ENCODE data around the gene RPTOR. TPM values are rescaled to one million over a fixed set of nuclear protein-coding genes. Genes with fewer than 3 reads are reported as not detected.
A peak's percentile ranks its signal among the peaks of the same experiment; 100 is the strongest.

RPTOR gene
- total and polyA plus RNA-seq, 4 experiments from 2014 or later, result 2.4 to 51.8 (median 29.6) TPM

- Mint-ChIP-seq H3K36me3 (peaks cover 0 to 5% of the 10 kb centered on the region in 2 donors), H3K9me3 (no peaks in the 10 kb centered on the region), H3K4me1 (peaks cover 0 to 6% (median 2%) of the 10 kb centered on the region in 4 donors), H3K4me3 (peak overlapping the region in 1 of 8 donors; percentile 36), H3K27me3 (peaks cover 0 to 2% of the 10 kb centered on the region in 2 donors), H3K27ac (peak overlapping the region in 3 of 7 donors; percentile 15 to 87 (median 37))
- peak in 4 of 5 donors; percentile 26 to 43 (median 30) for DNase-seq
- intact Hi-C loops (cut with micrococcal nuclease), result loop anchor here (1.0 to 2.0 kb wide), 2 partner anchors 103 to 543 kb away; no protein-coding TSS in a partner anchor
- Histone ChIP-seq H3K9me3 (ENCODE audit: control insufficient read depth in 1 of 2, low read length in 2 of 2) (no peaks in the 10 kb centered on the region), H3K36me3 (ENCODE audit: insufficient read depth, low read length) (no peaks in the 10 kb centered on the region), H3K4me3 (ENCODE audit: low read length in 2 of 2) (no peak overlapping the region), H3K27me3 (ENCODE audit: insufficient read depth, low read length) (no peaks in the 10 kb centered on the region), H3K4me1 (ENCODE audit: insufficient read depth, low read length) (peaks cover 16% of the 10 kb centered on the region), H3K27ac (ENCODE audit: low read depth, low read length) (no peak overlapping the region)
- ChIA-PET CTCF (ENCODE audit: partially characterized antibody) (interaction anchor here (0.6 to 1.9 kb wide), 9 partner anchors 8 to 543 kb away, joined by 3 to 20 read pairs (median 3); no protein-coding TSS in a partner anchor), POLR2A (ENCODE audit: partially characterized antibody) (interaction anchor here (1.2 kb wide), 1 partner anchor 543 kb away, joined by 3 read pairs; no protein-coding TSS in a partner anchor)
Measured at GRCh38 chr17:80970044-80970761, 425.6 kb downstream of the RPTOR start.

DNA sequence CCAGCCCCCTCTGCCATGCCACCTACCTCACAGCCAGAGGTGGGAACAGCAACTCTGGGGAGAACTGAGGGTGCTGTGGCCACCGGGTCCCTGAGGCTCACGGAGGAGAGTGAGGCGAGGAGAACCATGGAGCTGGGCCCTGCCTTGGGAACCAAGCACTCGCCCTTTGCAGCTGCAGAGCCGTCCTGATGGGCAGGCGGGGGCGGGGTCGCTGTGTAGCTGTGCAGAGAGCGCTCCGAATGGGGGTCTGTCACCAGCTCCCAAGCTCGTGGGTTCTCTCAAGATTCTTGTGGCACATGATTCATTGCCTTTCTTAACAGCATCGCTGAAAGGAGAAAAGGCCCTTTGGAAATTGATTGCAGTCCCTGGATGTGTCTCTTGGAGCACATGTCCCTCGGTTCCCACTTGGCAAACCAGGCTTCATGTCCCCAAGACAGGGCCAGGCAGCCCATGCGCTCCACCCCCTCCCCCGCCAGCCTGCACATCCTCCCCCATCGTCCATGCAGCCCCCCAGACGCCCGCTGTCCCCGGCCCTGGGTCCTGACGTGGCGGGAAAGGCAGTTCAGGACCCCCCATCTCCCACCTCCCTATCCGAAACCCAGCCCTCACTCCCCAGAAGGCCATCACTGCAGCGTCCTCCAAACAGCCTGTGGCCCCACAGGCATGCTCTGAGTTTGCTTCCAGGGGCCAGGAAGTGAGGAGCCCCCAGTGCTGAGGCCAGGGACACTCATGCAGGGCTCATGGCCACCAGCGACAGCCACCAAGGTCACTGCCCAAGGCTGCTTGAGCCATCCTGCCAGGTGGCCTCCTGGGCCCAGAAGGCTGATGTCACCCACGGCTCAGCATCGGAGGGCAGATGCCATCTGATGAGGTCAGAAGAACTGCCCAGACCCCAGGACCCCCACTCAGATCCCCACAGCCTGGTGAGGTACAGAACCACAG, 426.4 kb downstream of the RPTOR start:
- Histone ChIP-seq H3K36me3 (ENCODE audit: insufficient read depth, low read length) (no peaks in the 10 kb centered on the region), H3K9me3 (ENCODE audit: control insufficient read depth in 1 of 2, low read length in 2 of 2) (no peaks in the 10 kb centered on the region), H3K4me1 (ENCODE audit: insufficient read depth, low read length) (peaks cover 16% of the 10 kb centered on the region), H3K27ac (ENCODE audit: low read depth, low read length) (no peak overlapping the region), H3K4me3 (ENCODE audit: low read length in 2 of 2) (no peak overlapping the region), H3K27me3 (ENCODE audit: insufficient read depth, low read length) (no peaks in the 10 kb centered on the region)
- ChIA-PET POLR2A (ENCODE audit: partially characterized antibody) (interaction anchor here (1.2 kb wide), 1 partner anchor 543 kb away, joined by 3 read pairs; no protein-coding TSS in a partner anchor), CTCF (ENCODE audit: partially characterized antibody) (interaction anchor here (0.7 to 1.9 kb wide), 5 partner anchors 8 to 544 kb away, joined by 3 to 20 read pairs (median 6); no protein-coding TSS in a partner anchor)
- Mint-ChIP-seq H3K4me1 (peaks cover 0 to 6% (median 2%) of the 10 kb centered on the region in 4 donors), H3K9me3 (no peaks in the 10 kb centered on the region), H3K4me3 (no peak overlapping the region), H3K27me3 (peaks cover 0 to 4% of the 10 kb centered on the region in 2 donors), H3K27ac (no peak overlapping the region), H3K36me3 (peaks cover 0 to under 1% of the 10 kb centered on the region in 2 donors)
- intact Hi-C loops (cut with micrococcal nuclease), result loop anchor here (1.0 to 2.0 kb wide), 2 partner anchors 104 to 544 kb away; no protein-coding TSS in a partner anchor
- no peak for DNase-seq

DNA sequence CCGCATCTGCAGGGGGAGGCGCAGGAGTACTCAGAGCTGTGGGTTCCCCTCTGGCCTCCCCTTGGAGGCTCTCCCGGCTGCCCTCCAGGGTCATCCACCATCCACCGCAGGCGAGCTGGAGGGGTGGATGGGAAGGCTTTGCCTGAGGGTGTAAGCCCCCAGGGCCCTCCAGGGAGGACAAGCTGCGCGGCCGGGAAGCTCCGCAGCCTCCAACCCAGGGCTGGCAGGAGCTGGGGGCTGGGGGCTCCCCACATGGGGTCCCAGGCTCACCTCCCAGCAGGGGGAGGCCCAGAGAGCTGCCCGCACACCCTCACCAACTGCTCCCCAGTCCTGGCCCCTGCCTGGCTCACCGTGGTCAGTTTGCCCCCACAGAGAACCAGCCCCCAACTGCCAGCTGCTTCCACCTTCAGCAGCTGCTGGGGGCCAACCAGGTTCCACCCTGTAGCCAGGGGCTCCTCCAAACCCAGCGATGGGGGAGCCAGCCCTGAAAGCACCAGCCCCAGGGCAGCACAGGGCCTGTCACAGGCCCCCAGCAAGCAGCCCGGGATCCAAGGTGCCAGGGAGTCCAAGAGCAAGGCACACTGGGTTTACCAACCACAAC, 427.2 kb downstream of the RPTOR start:
- POLR2A ChIA-PET (ENCODE audit: partially characterized antibody), result no interaction called here
- Mint-ChIP-seq H3K27me3 (peaks cover 0 to 4% of the 10 kb centered on the region in 2 donors), H3K4me3 (no peak overlapping the region), H3K9me3 (no peaks in the 10 kb centered on the region), H3K27ac (no peak overlapping the region), H3K4me1 (peaks cover 0 to 6% (median 2%) of the 10 kb centered on the region in 4 donors), H3K36me3 (no peaks in the 10 kb centered on the region)
- intact Hi-C loops (cut with micrococcal nuclease), result loop anchor here (2.0 kb wide), 1 partner anchor 105 kb away; no protein-coding TSS in a partner anchor
- CTCF ChIA-PET (ENCODE audit: partially characterized antibody), result interaction anchor here (1.9 kb wide), 1 partner anchor 544 kb away, joined by 8 read pairs; no protein-coding TSS in a partner anchor
- Histone ChIP-seq H3K27ac (ENCODE audit: low read depth, low read length) (no peak overlapping the region), H3K9me3 (ENCODE audit: control insufficient read depth in 1 of 2, low read length in 2 of 2) (no peaks in the 10 kb centered on the region), H3K4me1 (ENCODE audit: insufficient read depth, low read length) (peaks cover 16% of the 10 kb centered on the region), H3K27me3 (ENCODE audit: insufficient read depth, low read length) (no peaks in the 10 kb centered on the region), H3K36me3 (ENCODE audit: insufficient read depth, low read length) (no peaks in the 10 kb centered on the region), H3K4me3 (ENCODE audit: low read length in 2 of 2) (no peak overlapping the region)
- DNase-seq, result no peak

DNA sequence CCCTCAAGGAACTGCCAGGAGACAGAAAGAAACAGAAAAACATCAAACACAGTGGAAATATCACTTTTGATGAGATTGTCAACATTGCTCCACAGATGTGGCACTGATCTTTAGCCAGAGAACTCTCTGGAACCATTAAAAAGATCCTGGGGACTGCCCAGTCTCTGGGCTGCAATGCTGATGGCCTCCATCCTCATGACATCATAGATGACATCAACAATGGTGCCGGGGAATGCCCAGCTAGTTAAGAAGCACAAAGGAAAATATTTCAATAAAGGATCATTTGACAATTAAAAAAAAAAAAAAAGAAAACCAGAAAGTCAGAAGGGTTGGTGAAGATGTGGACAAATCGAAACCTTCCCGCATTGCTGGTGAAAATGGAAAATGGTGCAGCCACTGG, 432.1 kb downstream of the RPTOR start:
- H3K27me3 ChIP-seq (ENCODE audit: insufficient read depth, low read length), result no peaks in the 10 kb centered on the region
- H3K27ac ChIP-seq (ENCODE audit: low read depth, low read length), result no peak overlapping the region
- DNase-seq, result no peak
- Mint-ChIP-seq H3K9me3 (no peaks in the 10 kb centered on the region), H3K36me3 (no peaks in the 10 kb centered on the region), H3K27ac (no peak overlapping the region), H3K27me3 (peaks cover 8 to 14% of the 10 kb centered on the region in 2 donors), H3K4me1 (peaks cover 0 to 11% (median 7%) of the 10 kb centered on the region in 4 donors), H3K4me3 (no peak overlapping the region)
- POLR2A ChIA-PET (ENCODE audit: partially characterized antibody), result no interaction called here
- intact Hi-C loops (cut with micrococcal nuclease), result no loop called here
- H3K4me3 ChIP-seq (ENCODE audit: low read length in 2 of 2), result no peak overlapping the region
- no peaks in the 10 kb centered on the region for H3K9me3 ChIP-seq (ENCODE audit: control insufficient read depth in 1 of 2, low read length in 2 of 2)
- CTCF ChIA-PET (ENCODE audit: partially characterized antibody), result interaction anchor here (1.1 kb wide), 1 partner anchor 550 kb away, joined by 4 read pairs; no protein-coding TSS in a partner anchor
- no peaks in the 10 kb centered on the region for H3K36me3 ChIP-seq (ENCODE audit: insufficient read depth, low read length)
- H3K4me1 ChIP-seq (ENCODE audit: insufficient read depth, low read length), result peaks cover 7% of the 10 kb centered on the region

GRCh38 chr17:80977172-80977571, 432.5 kb downstream of the RPTOR start:
- H3K9me3 ChIP-seq (ENCODE audit: control insufficient read depth in 1 of 2, low read length in 2 of 2), result no peaks in the 10 kb centered on the region
- Mint-ChIP-seq H3K9me3 (no peaks in the 10 kb centered on the region), H3K27me3 (peaks cover 8 to 14% of the 10 kb centered on the region in 2 donors), H3K27ac (no peak overlapping the region), H3K4me1 (peaks cover 0 to 14% (median 7%) of the 10 kb centered on the region in 4 donors), H3K36me3 (no peaks in the 10 kb centered on the region), H3K4me3 (no peak overlapping the region)
- ChIA-PET POLR2A (ENCODE audit: partially characterized antibody) (no interaction called here), CTCF (ENCODE audit: partially characterized antibody) (interaction anchor here (1.1 to 2.4 kb wide), 2 partner anchors 550 kb away, joined by 4 to 10 read pairs; no protein-coding TSS in a partner anchor)
- H3K27me3 ChIP-seq (ENCODE audit: insufficient read depth, low read length), result no peaks in the 10 kb centered on the region
- no peak overlapping the region for H3K27ac ChIP-seq (ENCODE audit: low read depth, low read length)
- H3K36me3 ChIP-seq (ENCODE audit: insufficient read depth, low read length), result no peaks in the 10 kb centered on the region
- H3K4me1 ChIP-seq (ENCODE audit: insufficient read depth, low read length), result peaks cover 7% of the 10 kb centered on the region
- intact Hi-C loops (cut with micrococcal nuclease), result no loop called here
- no peak for DNase-seq
- H3K4me3 ChIP-seq (ENCODE audit: low read length in 2 of 2), result no peak overlapping the region

DNA sequence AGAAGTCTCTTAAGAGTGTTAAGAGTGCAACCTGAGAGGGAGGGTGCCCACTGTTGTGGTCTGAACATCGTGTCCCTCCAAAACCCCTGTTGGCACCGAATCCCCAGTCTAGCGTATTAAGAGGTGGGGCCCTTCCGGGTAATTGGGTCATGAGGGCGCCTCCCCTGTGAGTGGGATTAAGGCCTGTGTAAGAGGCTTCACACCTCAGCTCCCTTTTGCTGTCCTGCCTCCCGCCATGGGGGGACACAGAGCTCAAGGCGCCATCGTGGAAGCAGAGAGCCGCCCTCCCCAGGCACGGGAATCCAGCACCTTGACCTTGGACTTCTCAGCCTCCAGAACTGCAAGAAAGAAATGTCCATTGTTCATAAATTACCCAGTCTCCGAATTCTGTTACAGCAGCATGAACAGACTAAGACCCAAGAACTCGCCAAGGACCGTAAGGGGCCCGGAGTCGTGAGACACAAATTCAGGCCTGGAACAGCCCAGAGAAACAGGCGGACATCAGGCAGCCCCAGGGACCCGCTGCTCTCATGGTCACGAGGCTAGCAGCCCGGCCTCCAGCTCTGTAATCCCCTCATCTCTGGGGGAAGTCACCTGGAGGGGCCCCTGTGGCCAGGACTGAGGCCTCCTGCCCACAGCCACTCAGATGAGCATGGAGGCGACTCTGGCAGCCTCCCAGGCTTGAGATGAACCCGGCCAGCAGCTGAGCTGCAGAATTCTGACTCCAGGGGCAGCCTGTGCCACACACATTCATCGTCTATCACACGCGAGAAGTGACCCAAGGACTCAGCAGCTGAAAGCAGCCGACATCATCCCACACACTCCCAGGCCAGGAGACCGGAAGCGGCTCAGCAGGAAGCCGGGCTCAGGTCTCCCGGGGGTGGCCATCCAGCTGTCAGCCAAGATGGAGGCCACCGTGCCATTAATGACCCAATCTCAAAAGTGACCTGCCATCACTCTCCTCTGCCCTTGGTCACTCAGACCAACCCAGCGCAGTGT, 434.2 kb downstream of the RPTOR start:
- H3K9me3 ChIP-seq (ENCODE audit: control insufficient read depth in 1 of 2, low read length in 2 of 2), result no peaks in the 10 kb centered on the region
- Mint-ChIP-seq H3K4me1 (peaks cover 0 to 14% (median 7%) of the 10 kb centered on the region in 4 donors), H3K4me3 (no peak overlapping the region), H3K27ac (no peak overlapping the region), H3K9me3 (peaks cover 0 to 2% (median 0%) of the 10 kb centered on the region in 8 donors), H3K27me3 (peaks cover 13 to 15% of the 10 kb centered on the region in 2 donors), H3K36me3 (no peaks in the 10 kb centered on the region)
- H3K36me3 ChIP-seq (ENCODE audit: insufficient read depth, low read length), result no peaks in the 10 kb centered on the region
- POLR2A ChIA-PET (ENCODE audit: partially characterized antibody), result no interaction called here
- no peak overlapping the region for H3K4me3 ChIP-seq (ENCODE audit: low read length in 2 of 2)
- CTCF ChIA-PET (ENCODE audit: partially characterized antibody), result interaction anchor here (0.6 to 2.4 kb wide), 6 partner anchors 8 to 783 kb away, joined by 3 to 10 read pairs (median 3); no protein-coding TSS in a partner anchor
- no peak overlapping the region for H3K27ac ChIP-seq (ENCODE audit: low read depth, low read length)
- peaks cover 7% of the 10 kb centered on the region for H3K4me1 ChIP-seq (ENCODE audit: insufficient read depth, low read length)
- intact Hi-C loops (cut with micrococcal nuclease), result no loop called here
- DNase-seq, result no peak
- H3K27me3 ChIP-seq (ENCODE audit: insufficient read depth, low read length), result no peaks in the 10 kb centered on the region

Measured in CD4-positive, alpha-beta memory T cell (primary cell).